Cardiac muscle cell (in vitro differentiated cells and primary cell): ENCODE measurements around the gene GATA3. TPM values are rescaled to one million over a fixed set of nuclear protein-coding genes. Genes with fewer than 3 reads are reported as not detected.

Experiments
- DNase-seq, 2 donors: peaks; one replicate each; pipeline versions ENCODE4 v3.0.0 to v3.0.0-alpha.2; 2010 to 2017; ENCODE audit warnings: low read depth in 1 of 2, low spot score in 1 of 2
- H3K27ac ChIP-seq: fragments of 200-600 bp; sonication (generic); 2 replicates; pipeline ENCODE4 v1.5.1; 2016
- H3K27me3 ChIP-seq: fragments of 200-600 bp; sonication (generic); 2 replicates; pipeline ENCODE4 v1.6.0; 2016; ENCODE audit warnings: control low read depth
- H3K36me3 ChIP-seq: fragments of 200-600 bp; sonication (generic); 2 replicates; pipeline ENCODE4 v1.5.1; 2016; ENCODE audit warnings: control low read depth
- H3K4me1 ChIP-seq: fragments of 200-600 bp; sonication (generic); 2 replicates; pipeline ENCODE4 v1.8.1; 2017; ENCODE audit warnings: low read depth, mild to moderate bottlenecking, mixed run types
- H3K4me3 ChIP-seq: fragments of 200-600 bp; sonication (generic); 2 replicates; pipeline ENCODE4 v1.5.1; 2016; ENCODE audit warnings: mild to moderate bottlenecking
- H3K9me3 ChIP-seq: fragments of 200-600 bp; sonication (generic); 2 replicates; pipeline ENCODE4 v1.5.1; 2017; ENCODE audit warnings: low read depth, mild to moderate bottlenecking, control low read depth
- CTCF ChIP-seq: IDR thresholded peaks from 2 replicates; pipeline ENCODE4 v1.5.1; 2012; ENCODE audit warnings: low read depth, mild to moderate bottlenecking, low read length
- polyA plus RNA-seq: library from polyadenylated mRNA; unstranded; fragments of >200 nt; fragmentation: Nextera tagmentation; extraction: Ambion mirVana; gene quantifications from 2 replicates; pipeline ENCODE4 v1.2.1, GENCODE V29; 2016
- total RNA-seq: library from RNA; depleted of rRNA; stranded (reverse); fragments of >200 nt; gene quantifications from 2 replicates; pipeline ENCODE4 v1.2.3, GENCODE V29; 2016

Gene GATA3
- total and polyA plus RNA-seq, 2 experiments from 2014 or later = 3.4 to 4.4 TPM

- H3K36me3 ChIP-seq = no peaks in the 10 kb centered on the region
- H3K4me1 ChIP-seq = peaks cover 14% of the 10 kb centered on the region
- H3K27ac ChIP-seq = no peak overlapping the region
- H3K27me3 ChIP-seq = no peaks in the 10 kb centered on the region
- H3K4me3 ChIP-seq = no peak overlapping the region
- H3K9me3 ChIP-seq = no peaks in the 10 kb centered on the region
- no peak for TF ChIP-seq CTCF
- DNase-seq = peak in 1 of 2 donors; percentile 39
These were observed 49.1 kb downstream of the GATA3 start for GRCh38 chr10:8103543-8103942.

GRCh38 chr10:8104005-8104404, 49.5 kb downstream of the GATA3 start:
- TF ChIP-seq CTCF = no peak
- no peaks in the 10 kb centered on the region for H3K27me3 ChIP-seq

GRCh38 chr10:8104721-8105120, 50.2 kb downstream of the GATA3 start:
- H3K27ac ChIP-seq = no peak overlapping the region
- H3K27me3 ChIP-seq = no peaks in the 10 kb centered on the region
- no peak overlapping the region for H3K4me3 ChIP-seq
- DNase-seq = no peak
- TF ChIP-seq CTCF = no peak
- H3K9me3 ChIP-seq = no peaks in the 10 kb centered on the region
- no peaks in the 10 kb centered on the region for H3K36me3 ChIP-seq
- peaks cover 14% of the 10 kb centered on the region for H3K4me1 ChIP-seq

More at GRCh38 chr10:8104005-8104404, 49.5 kb downstream of the GATA3 start:
- Histone ChIP-seq H3K36me3 (no peaks in the 10 kb centered on the region), H3K4me3 (no peak overlapping the region), H3K27ac (no peak overlapping the region), H3K9me3 (no peaks in the 10 kb centered on the region), H3K4me1 (peaks cover 14% of the 10 kb centered on the region)
- DNase-seq = no peak

GRCh38 chr10:8105932-8106331, 51.4 kb downstream of the GATA3 start:
- H3K27me3 ChIP-seq = no peaks in the 10 kb centered on the region
- no peak for TF ChIP-seq CTCF
- H3K9me3 ChIP-seq = no peaks in the 10 kb centered on the region
- no peak overlapping the region for H3K27ac ChIP-seq
- H3K4me1 ChIP-seq = peaks cover 14% of the 10 kb centered on the region
- no peak overlapping the region for H3K4me3 ChIP-seq
- no peaks in the 10 kb centered on the region for H3K36me3 ChIP-seq
- no peak for DNase-seq

- Histone ChIP-seq H3K27ac (no peak overlapping the region), H3K4me1 (peaks cover 5% of the 10 kb centered on the region), H3K9me3 (no peaks in the 10 kb centered on the region), H3K4me3 (no peak overlapping the region), H3K36me3 (no peaks in the 10 kb centered on the region), H3K27me3 (no peaks in the 10 kb centered on the region)
- TF ChIP-seq CTCF = no peak
- DNase-seq = no peak
These were observed 57.9 kb downstream of the GATA3 start for GRCh38 chr10:8112230-8112905.
